NCI-H226 (cell line): ENCODE results near the gene EMC10.

Experiments
- DNase-seq: peaks from one replicate; pipeline ENCODE4 v3.0.0-alpha.2; 2015

Gene EMC10

GRCh38 chr19:50480281-50481111 is 4.2 kb downstream of the EMC10 start:
- DNase-seq = no peak

- DNase-seq = no peak
Measured at GRCh38 chr19:50481351-50482149, 5.2 kb downstream of the EMC10 start.

- DNase-seq = no peak
Measured at GRCh38 chr19:50482271-50482855, 6.1 kb downstream of the EMC10 start.

GRCh38 chr19:50482916-50483315 is 6.6 kb downstream of the EMC10 start:
- DNase-seq = no peak

- DNase-seq = no peak
Measured at GRCh38 chr19:50485284-50485955, 9.1 kb downstream of the EMC10 start.

GRCh38 chr19:50486823-50487515 is 10.7 kb downstream of the EMC10 start:
- DNase-seq = no peak

GRCh38 chr19:50488389-50489194 is 12.3 kb downstream of the EMC10 start:
- no peak for DNase-seq

GRCh38 chr19:50489461-50490011 is 13.2 kb downstream of the EMC10 start:
- DNase-seq = no peak

- DNase-seq = no peak
Measured at GRCh38 chr19:50490411-50490811, 14.1 kb downstream of the EMC10 start.

GRCh38 chr19:50490991-50491472 is 14.7 kb downstream of the EMC10 start:
- DNase-seq = no peak

GRCh38 chr19:50492303-50493052 is 16.2 kb downstream of the EMC10 start:
- no peak for DNase-seq

- no peak for DNase-seq
Measured at GRCh38 chr19:50493171-50493570, 16.9 kb downstream of the EMC10 start.

- no peak for DNase-seq
Measured at GRCh38 chr19:50494186-50495019, 18.1 kb downstream of the EMC10 start.

- DNase-seq = no peak
Measured at GRCh38 chr19:50495020-50495531, 18.8 kb downstream of the EMC10 start.

GRCh38 chr19:50496189-50497021 is 20.1 kb downstream of the EMC10 start:
- DNase-seq = no peak

GRCh38 chr19:50497022-50497405 is 20.7 kb downstream of the EMC10 start:
- no peak for DNase-seq

GRCh38 chr19:50498219-50499056 is 22.1 kb downstream of the EMC10 start:
- DNase-seq = no peak
